HG03565 (cell line): ENCODE data around the gene FCRL6.

ENCODE experiments used
- ATAC-seq: cut with Tn5 transposase; IDR thresholded peaks from one replicate; pipeline ENCODE4 v1.9.1; 2021; ENCODE audit warnings: mild to moderate bottlenecking, moderate library complexity; ENCODE audit not compliant: unreplicated experiment

FCRL6 gene

DNA sequence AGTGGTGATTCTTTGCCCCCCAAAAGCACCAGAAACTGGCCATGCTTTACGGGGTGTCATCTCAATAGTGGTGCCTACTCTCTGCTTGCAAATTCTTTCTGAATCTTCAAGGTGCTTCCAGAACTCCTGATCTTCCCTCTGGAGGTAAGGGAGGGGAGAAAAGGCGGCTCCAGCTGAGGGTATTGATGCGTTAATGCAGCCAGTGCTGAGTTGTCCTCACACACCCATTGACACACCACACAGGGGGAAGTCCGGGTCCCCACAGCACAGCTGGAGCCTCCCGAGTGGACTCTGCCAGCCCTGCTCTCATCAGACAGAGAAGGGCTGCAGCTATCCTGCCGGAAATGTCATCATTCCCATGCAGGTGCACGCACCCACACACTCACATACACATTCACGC, 59.1 kb downstream of the FCRL6 start:
- ATAC-seq = no peak

GRCh38 chr1:159862031-159862430, 59.9 kb downstream of the FCRL6 start:
- ATAC-seq = no peak

GRCh38 chr1:159862557-159862956, 60.4 kb downstream of the FCRL6 start, which contains the start of gene VSIG8:
Gene VSIG8, minus strand, starts transcription at chr1:159862657. Its CDS starts 136 bp downstream, at chr1:159862521.
- no peak for ATAC-seq

- no peak for ATAC-seq
Observed at GRCh38 chr1:159864262-159864661, 62.1 kb downstream of the FCRL6 start.
